Ovary (tissue), 9 donors: Measurements from ENCODE around the gene RFX4. TPM values are rescaled to one million over a fixed set of nuclear protein-coding genes. Genes with fewer than 3 reads are reported as not detected.

ENCODE experiments used
- DNase-seq, 5 donors: peaks; one replicate each; pipeline ENCODE4 v3.0.0-alpha.2; 2019 to 2020
- H3K27ac ChIP-seq, 2 donors: fragments of 200-600 bp; one replicate each; pipeline versions ENCODE4 v1.5.1 to v1.8.0; 2019 to 2022
- H3K27me3 ChIP-seq: fragments of 200-600 bp; one replicate; pipeline ENCODE4 v1.8.0; 2022
- H3K36me3 ChIP-seq: fragments of 200-600 bp; sonication (generic); one replicate; pipeline ENCODE4 v1.5.1; 2019
- H3K4me1 ChIP-seq: one replicate; pipeline ENCODE4 v1.8.1; 2013; ENCODE audit warnings: mild to moderate bottlenecking, moderate library complexity; ENCODE audit not compliant: insufficient read depth
- H3K4me3 ChIP-seq: fragments of 200-600 bp; sonication (generic); one replicate; pipeline ENCODE4 v1.5.1; 2017
- H3K9me3 ChIP-seq, 2 donors: fragments of 200-600 bp in 1 of 2; sonication (generic) in 1 of 2; one replicate each; pipeline versions ENCODE4 v1.5.1 to v1.8.1; 2013 to 2019; ENCODE audit warnings: mild to moderate bottlenecking in 1 of 2, moderate library complexity in 1 of 2
- CTCF ChIP-seq, 3 donors: fragments of 450-650 bp in 2 of 3; fragments of 200-600 bp in 1 of 3; IDR thresholded peaks; one replicate each; pipeline versions ENCODE4 v1.5.1 to v1.8.0; 2016 to 2022; ENCODE audit warnings: antibody characterized with exemption in 3 of 3, mild to moderate bottlenecking in 1 of 3
- EP300 ChIP-seq: sonication (generic); formaldehyde crosslinking; IDR thresholded peaks from one replicate; pipeline ENCODE4 v1.6.1; 2017; ENCODE audit warnings: antibody characterized with exemption
- POLR2A ChIP-seq: fragments of 450-650 bp; IDR thresholded peaks from one replicate; pipeline ENCODE4 v1.6.1; 2017; ENCODE audit warnings: antibody characterized with exemption, mild to moderate bottlenecking, moderate library complexity
- WGBS, 3 donors: extraction: QIAGEN DNeasy Blood & Tissue Kit in 1 of 3; methylation state at CpG; one replicate each; pipeline versions ENCODE4 v1.1.5 to v1.1.7; 2013 to 2017; 5-methylcytosine and 5-hydroxymethylcytosine counted together
- intact Hi-C, 4 donors: fragments of 100-400 bp; cut with DNase I; formaldehyde crosslinking; loops; one replicate each; pipeline versions ENCODE4 v1.11.0 to v1.15.1; 2022 to 2023
- polyA plus RNA-seq, 2 donors: library from polyadenylated mRNA; stranded (reverse); fragments of 200-250 nt in 1 of 2; fragments of 350-450 nt in 1 of 2; fragmentation: Illumina TruSeq in 1 of 2; extraction: RNeasy Lipid Tissue Mini Kit (QIAGEN cat#74804) in 1 of 2; gene quantifications; one replicate each; pipeline ENCODE4 v1.2.3, GENCODE V29; 2013 to 2014
- total RNA-seq, 7 donors: library from RNA; depleted of rRNA in 2 of 7; stranded (reverse); fragments of >200 nt in 2 of 7; fragmentation: NEBNext Ultra II Directional in 3 of 7; extraction: Animal tissue kit (Norgen Biotek cat#: 25700) in 3 of 7; gene quantifications; one replicate each; pipeline versions ENCODE4 v1.1.0 to v1.2.4, GENCODE V29; 2016 to 2023
- donor health status: DM: no; HTN: no; CAD: no; lungs with moderate emphysema.
- donor health status: DM: no; HTN: no; CAD: no.
- donor health status: Bipolar disorder and iron deficiency.
- donor health status: DM: yes; HTN: yes; CAD: no.
- donor health status: DM: no; HTN: no; CAD: no.
- donor health status: DM: yes; HTN: yes; CAD: no.

The RFX4 gene
- total and polyA plus RNA-seq, 9 donors = 0.30 TPM; not detected in 8

GRCh38 chr12:106714926-106715325 lies 132.1 kb downstream of the RFX4 start:
- intact Hi-C loops = no loop called here
- Histone ChIP-seq H3K36me3 (no peaks in the 10 kb centered on the region), H3K27ac (no peak overlapping the region), H3K27me3 (no peaks in the 10 kb centered on the region), H3K9me3 (no peaks in the 10 kb centered on the region), H3K4me1 (no peaks in the 10 kb centered on the region), H3K4me3 (no peak overlapping the region)
- WGBS, 3 donors = 90 to 96% (median 93%) methylated on average over 3 of the region's 3 CpGs
- DNase-seq = no peak
- TF ChIP-seq CTCF (IDR thresholded peaks at IDR 0.05) (no peak), EP300 (no peak), POLR2A (no peak)

- no peaks in the 10 kb centered on the region for H3K4me1 ChIP-seq
- 81 to 92% (median 88%) methylated on average over 4 of the region's 4 CpGs for WGBS, 3 donors
- no peaks in the 10 kb centered on the region for H3K9me3 ChIP-seq
- no peak overlapping the region for H3K27ac ChIP-seq
- H3K27me3 ChIP-seq = no peaks in the 10 kb centered on the region
- H3K4me3 ChIP-seq = no peak overlapping the region
- no peak for DNase-seq
- no peak for TF ChIP-seq POLR2A
- TF ChIP-seq EP300 = no peak
- TF ChIP-seq CTCF (IDR thresholded peaks at IDR 0.05) = no peak
- intact Hi-C loops = no loop called here
- no peaks in the 10 kb centered on the region for H3K36me3 ChIP-seq
Measured at GRCh38 chr12:106715582-106715981, 132.8 kb downstream of the RFX4 start.

GRCh38 chr12:106717673-106718072 lies 134.9 kb downstream of the RFX4 start:
- WGBS, 3 donors = 87 to 94% (median 92%) methylated on average over 2 of the region's 2 CpGs
- Histone ChIP-seq H3K9me3 (no peaks in the 10 kb centered on the region), H3K27ac (no peak overlapping the region), H3K4me3 (no peak overlapping the region), H3K27me3 (no peaks in the 10 kb centered on the region), H3K36me3 (no peaks in the 10 kb centered on the region), H3K4me1 (no peaks in the 10 kb centered on the region)
- no peak for DNase-seq
- intact Hi-C loops = no loop called here
- TF ChIP-seq EP300 (no peak), CTCF (IDR thresholded peaks at IDR 0.05) (no peak), POLR2A (no peak)

- Histone ChIP-seq H3K27me3 (no peaks in the 10 kb centered on the region), H3K4me1 (no peaks in the 10 kb centered on the region), H3K27ac (no peak overlapping the region), H3K9me3 (no peaks in the 10 kb centered on the region), H3K4me3 (no peak overlapping the region), H3K36me3 (no peaks in the 10 kb centered on the region)
- TF ChIP-seq CTCF (IDR thresholded peaks at IDR 0.05) (no peak), POLR2A (no peak), EP300 (no peak)
- DNase-seq = no peak
- intact Hi-C loops = no loop called here
- WGBS, 3 donors = 94 to 96% (median 94%) methylated on average over 6 of the region's 6 CpGs
Measured at GRCh38 chr12:106719879-106720278, 137.1 kb downstream of the RFX4 start.

- 63 to 73% (median 67%) methylated on average over 6 of the region's 6 CpGs for WGBS, 3 donors
- Histone ChIP-seq H3K9me3 (no peaks in the 10 kb centered on the region), H3K27me3 (no peaks in the 10 kb centered on the region), H3K4me1 (no peaks in the 10 kb centered on the region), H3K36me3 (no peaks in the 10 kb centered on the region), H3K4me3 (no peak overlapping the region), H3K27ac (no peak overlapping the region)
- no peak for TF ChIP-seq EP300
- TF ChIP-seq POLR2A = no peak
- intact Hi-C loops = no loop called here
- DNase-seq = no peak
Measured at GRCh38 chr12:106720696-106721095, 137.9 kb downstream of the RFX4 start.
